H4 (cell line): ENCODE data around the gene S1PR1. TPM values are rescaled to one million over a fixed set of nuclear protein-coding genes. Genes with fewer than 3 reads are reported as not detected.
"Not testable (repeated sequence)": the region's sequence is repeated elsewhere in the genome, so short reads cannot be mapped to it uniquely, and the experiment has no call there.

Experiments
- DNase-seq: peaks from one replicate; pipeline ENCODE4 v3.0.0-alpha.2; 2015; ENCODE audit warnings: low spot score
- total RNA-seq: library from RNA; depleted of rRNA; stranded (reverse); fragments of >200 nt; shearing (Covaris generic); gene quantifications from 2 replicates; pipeline ENCODE4 v1.2.3, GENCODE V29; 2014

Gene S1PR1
- total RNA-seq, 1 experiment from 2014 or later = 4.9 TPM

- no peak for DNase-seq
Observed at GRCh38 chr1:101219924-101220870, 16.6 kb upstream of the S1PR1 start.

GRCh38 chr1:101220906-101221305, 15.9 kb upstream of the S1PR1 start:
- DNase-seq = no peak

- DNase-seq = no peak
Observed at GRCh38 chr1:101221945-101222429, 14.8 kb upstream of the S1PR1 start.

GRCh38 chr1:101227837-101228236, 9.0 kb upstream of the S1PR1 start:
- DNase-seq = no peak

GRCh38 chr1:101228424-101229134, 8.2 kb upstream of the S1PR1 start:
- DNase-seq = no peak

DNA sequence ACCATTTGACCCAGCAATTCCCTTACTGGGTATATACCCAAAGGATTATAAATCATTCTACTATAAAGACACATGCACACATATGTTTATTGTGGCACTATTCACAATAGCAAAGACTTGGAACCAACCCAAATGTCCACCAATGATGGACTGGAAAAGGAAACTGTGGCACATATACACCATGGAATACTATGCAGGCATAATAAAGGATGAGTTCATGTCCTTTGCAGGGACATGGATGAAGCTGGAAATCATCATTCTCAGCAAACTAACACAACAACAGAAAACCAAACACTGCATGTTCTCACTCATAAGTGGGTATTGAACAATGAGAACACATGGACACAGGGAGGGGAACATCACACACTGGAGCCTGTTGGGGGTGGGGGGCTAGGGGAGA, 4.6 kb upstream of the S1PR1 start:
- DNase-seq = not testable (repeated sequence)

DNA sequence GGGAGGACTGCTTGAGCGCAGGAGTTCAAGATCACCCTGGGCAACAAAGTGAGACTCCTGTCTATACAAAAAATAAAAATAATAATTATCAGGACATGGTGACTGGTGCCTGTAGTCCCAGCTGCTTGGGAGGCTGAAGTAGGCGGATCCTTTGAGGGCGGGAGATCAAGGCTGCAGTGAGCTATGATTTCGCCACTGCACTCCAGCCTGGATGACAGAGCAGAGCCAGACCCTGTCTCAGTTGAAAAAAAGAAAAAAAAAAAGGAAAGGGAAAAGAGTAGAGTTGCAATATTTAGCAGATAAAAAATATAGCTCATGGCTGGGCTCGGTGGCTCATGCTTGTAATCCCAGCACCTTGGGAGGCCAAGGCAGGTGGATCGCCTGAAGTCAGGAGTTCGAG, 3.3 kb upstream of the S1PR1 start:
- no peak for DNase-seq

- DNase-seq = no peak
Observed at GRCh38 chr1:101235216-101235695, 1.6 kb upstream of the S1PR1 start.

DNA sequence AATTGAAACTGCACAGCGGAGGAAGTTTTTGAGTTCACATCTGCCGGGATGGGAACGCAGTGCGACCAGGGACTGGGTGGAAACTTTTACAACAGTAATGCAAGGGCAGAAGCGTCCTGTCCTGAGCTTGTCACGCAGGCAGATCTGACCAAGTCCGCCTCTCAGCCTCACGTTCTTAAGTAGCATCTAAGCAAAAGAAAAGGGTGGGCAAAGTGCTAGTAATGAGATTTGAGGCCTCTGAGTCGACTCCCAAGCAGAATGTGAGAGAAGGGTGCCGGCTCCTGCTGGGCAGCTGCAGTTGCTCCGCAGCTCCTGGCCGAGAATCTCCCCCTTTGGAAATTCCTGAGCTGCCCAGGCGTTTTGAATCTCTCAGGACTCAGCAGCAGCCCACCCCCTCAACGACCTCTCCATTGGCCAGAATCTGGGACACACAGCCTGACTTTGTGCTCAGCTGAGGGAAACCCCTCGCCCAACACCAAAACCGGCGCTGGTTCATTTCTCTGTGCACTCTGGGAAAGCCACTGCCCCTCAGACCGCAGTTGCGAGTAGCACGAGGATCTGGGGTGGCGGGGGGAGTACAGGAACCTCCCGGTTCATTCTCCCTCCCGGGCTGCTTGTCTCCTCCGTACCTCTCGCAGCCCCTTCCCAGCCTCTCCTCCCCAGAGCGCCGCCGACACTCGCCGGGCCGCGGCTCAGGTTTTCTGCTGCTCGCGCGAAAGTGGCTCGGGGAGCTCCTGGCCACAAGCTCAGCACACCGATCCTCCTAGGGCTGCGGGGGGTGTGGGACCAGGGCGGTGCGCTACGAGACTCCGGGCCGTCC, 913 bp upstream of the S1PR1 start:
- DNase-seq = no peak

DNA sequence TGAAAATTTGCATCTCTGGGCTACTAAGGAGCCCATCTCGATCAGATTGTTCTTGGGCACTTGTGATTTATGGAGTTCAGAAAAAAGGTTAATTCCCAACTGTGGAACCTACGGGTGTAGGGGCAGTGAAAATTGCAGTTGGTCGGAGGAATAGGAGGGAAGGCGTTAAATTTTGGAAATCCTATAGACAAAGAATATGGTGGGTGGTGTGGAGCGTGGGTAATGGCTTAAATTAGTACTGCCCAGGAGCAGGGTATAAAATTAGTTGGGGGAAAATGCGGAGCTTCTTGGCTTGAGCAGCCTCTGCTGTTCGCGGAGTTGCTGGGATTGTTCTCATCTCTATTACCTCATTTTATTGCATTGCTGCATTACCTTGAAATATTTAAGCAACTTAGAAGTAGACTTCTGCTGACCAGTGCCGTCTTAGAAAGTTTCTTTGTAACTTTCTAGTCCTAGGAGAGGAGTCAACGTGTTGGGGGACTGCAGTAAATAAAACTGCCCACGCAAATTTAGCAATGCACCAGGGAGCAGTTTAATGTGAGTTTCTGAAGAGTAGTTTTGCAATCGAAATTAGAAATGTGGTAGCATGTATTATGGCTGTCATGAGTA, 514 bp downstream of the S1PR1 start:
- DNase-seq = peak; percentile 16

- DNase-seq = peak; percentile 10
Observed at GRCh38 chr1:101238031-101238628, 1.3 kb downstream of the S1PR1 start.

GRCh38 chr1:101238681-101239094, 1.9 kb downstream of the S1PR1 start:
- peak; percentile 89 for DNase-seq

- no peak for DNase-seq
Observed at GRCh38 chr1:101239095-101240040, 2.5 kb downstream of the S1PR1 start.

DNA sequence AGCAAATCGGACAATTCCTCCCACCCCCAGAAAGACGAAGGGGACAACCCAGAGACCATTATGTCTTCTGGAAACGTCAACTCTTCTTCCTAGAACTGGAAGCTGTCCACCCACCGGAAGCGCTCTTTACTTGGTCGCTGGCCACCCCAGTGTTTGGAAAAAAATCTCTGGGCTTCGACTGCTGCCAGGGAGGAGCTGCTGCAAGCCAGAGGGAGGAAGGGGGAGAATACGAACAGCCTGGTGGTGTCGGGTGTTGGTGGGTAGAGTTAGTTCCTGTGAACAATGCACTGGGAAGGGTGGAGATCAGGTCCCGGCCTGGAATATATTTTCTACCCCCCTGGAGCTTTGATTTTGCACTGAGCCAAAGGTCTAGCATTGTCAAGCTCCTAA, 3.2 kb downstream of the S1PR1 start:
- no peak for DNase-seq

DNA sequence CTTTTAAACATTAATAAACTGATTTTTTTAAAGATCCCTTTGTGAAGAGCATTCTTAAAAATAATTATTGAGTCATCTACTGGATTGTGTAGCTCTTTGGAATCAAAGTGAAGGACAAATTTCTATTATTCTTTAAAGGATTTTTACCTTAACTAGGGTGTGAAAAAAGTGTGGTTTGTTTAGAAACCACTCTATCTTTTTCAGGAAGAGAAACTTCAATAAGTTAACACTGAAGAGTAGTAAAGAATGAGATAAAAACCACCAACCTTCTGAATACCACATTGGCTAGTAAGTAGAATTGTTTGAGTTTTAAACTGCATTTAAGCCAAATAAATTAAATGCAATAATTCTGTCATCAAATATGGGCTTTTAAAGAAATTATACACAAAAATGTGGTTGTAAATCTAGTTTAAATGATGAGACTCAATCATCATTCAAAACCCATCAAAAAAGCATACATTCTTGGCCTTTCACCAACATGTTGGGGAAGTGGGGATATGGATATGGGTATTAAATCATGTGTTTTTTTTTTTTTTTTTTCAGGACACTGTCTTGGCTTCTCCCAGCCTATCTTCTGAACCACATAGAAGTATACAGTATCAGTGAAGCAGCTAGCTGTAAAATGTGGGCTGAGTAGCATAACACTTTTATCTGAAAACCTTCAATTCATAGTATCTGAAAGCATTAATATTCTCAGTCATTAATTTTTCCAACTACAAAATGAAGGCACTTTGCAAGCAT, 4.8 kb downstream of the S1PR1 start:
- DNase-seq = no peak

- no peak for DNase-seq
Observed at GRCh38 chr1:101242324-101243050, 5.7 kb downstream of the S1PR1 start.

- DNase-seq = no peak
Observed at GRCh38 chr1:101243751-101244150, 6.9 kb downstream of the S1PR1 start.

DNA sequence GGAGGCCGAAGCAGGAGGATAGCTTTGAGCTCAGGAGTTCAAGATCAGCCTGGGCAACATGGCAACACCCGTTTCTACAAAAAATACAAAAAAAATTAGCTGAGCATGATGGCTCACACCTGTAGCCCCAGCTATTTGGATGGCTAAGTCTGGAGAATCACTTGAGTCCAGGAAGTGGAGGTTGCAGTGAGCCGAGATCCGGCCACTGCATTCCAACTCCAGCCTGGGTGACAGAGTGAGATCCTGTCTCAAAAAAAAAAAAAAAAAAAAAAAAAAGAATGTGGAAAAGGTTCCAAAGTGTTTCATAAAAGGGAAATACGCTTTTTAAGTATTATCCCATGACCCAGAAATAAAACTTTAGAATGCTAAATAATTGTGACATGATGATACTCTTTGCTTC, 8.0 kb downstream of the S1PR1 start:
- DNase-seq = no peak
